ENCODE results near the gene ACTA2.

ACTA2 gene

DNA sequence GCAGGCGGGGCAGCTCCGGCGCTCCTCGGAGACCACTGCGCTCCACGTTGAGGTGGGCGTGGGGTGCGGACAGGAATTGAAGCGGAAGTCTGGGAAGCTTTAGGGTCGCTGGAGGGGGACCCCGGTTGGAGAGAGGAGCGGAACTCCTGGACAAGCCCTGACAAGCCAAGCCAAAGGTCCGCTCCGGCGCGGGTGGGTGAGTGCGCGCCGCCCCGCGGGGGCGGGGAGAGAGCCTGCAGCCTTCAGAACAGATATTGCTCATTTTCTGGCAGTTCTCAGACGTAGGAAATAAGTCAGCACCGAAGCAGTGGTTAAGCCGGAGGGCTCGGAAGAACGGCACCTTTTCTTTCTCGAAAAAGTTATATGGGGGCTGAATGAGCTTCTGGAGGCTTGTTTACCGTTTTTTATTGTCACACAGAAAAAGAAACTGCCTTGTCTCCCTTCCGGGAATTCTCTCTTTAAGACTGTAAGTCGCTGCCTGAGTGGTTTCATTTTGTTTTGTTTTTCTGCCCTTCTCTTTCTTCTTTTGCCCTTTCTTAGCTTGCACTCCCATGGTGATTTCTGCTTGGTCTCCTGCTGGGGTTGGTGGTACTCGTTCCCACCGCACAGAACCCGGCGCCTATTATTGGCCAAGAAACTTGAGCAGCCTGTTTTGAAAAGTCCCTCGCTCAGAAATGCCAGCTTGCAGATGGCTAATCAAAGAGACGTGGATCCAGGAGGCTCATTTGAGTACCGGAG lies 38.8 kb upstream of the ACTA2 start:
- no peak for TF ChIP-seq EZH2 (IDR thresholded peaks at IDR 0.05; ENCODE audit: borderline replicate concordance, low read length)
- TF ChIP-seq, protein P1, sequence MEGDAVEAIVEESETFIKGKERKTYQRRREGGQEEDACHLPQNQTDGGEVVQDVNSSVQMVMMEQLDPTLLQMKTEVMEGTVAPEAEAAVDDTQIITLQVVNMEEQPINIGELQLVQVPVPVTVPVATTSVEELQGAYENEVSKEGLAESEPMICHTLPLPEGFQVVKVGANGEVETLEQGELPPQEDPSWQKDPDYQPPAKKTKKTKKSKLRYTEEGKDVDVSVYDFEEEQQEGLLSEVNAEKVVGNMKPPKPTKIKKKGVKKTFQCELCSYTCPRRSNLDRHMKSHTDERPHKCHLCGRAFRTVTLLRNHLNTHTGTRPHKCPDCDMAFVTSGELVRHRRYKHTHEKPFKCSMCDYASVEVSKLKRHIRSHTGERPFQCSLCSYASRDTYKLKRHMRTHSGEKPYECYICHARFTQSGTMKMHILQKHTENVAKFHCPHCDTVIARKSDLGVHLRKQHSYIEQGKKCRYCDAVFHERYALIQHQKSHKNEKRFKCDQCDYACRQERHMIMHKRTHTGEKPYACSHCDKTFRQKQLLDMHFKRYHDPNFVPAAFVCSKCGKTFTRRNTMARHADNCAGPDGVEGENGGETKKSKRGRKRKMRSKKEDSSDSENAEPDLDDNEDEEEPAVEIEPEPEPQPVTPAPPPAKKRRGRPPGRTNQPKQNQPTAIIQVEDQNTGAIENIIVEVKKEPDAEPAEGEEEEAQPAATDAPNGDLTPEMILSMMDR (IDR thresholded peaks at IDR 0.05; ENCODE audit: low read length), result no peak
- H3K4me1 ChIP-seq (ENCODE audit: insufficient read depth, low read length, severe bottlenecking), result peaks cover 34% of the 10 kb centered on the region
- no peaks in the 10 kb centered on the region for H3K27me3 ChIP-seq (ENCODE audit: insufficient read depth, low read length)
- H3K9me3 ChIP-seq (ENCODE audit: low read length), result no peaks in the 10 kb centered on the region
- peak overlapping the region; percentile 85 for H3K4me3 ChIP-seq (ENCODE audit: low read depth, low read length, poor library complexity, severe bottlenecking)
- no peak overlapping the region for H3K27ac ChIP-seq (ENCODE audit: low read depth, low read length, poor library complexity, severe bottlenecking)
- no peaks in the 10 kb centered on the region for H3K79me2 ChIP-seq (ENCODE audit: insufficient read depth, low read length)
- peak overlapping the region; percentile 93 for H2AFZ ChIP-seq (ENCODE audit: low read length)
- peak overlapping the region; percentile 83 for H3K4me2 ChIP-seq (ENCODE audit: low read length)
- no peaks in the 10 kb centered on the region for H3F3A ChIP-seq (ENCODE audit: insufficient read depth, low read length)
- no peaks in the 10 kb centered on the region for H3K9me2 ChIP-seq (ENCODE audit: low read depth, low read length)
- H3K36me3 ChIP-seq (ENCODE audit: insufficient read depth, low read length), result no peaks in the 10 kb centered on the region
- no peaks in the 10 kb centered on the region for H4K20me1 ChIP-seq (ENCODE audit: insufficient read depth, low read length)
- peak overlapping the region; percentile 79 for H3K9ac ChIP-seq (ENCODE audit: low read length)

DNA sequence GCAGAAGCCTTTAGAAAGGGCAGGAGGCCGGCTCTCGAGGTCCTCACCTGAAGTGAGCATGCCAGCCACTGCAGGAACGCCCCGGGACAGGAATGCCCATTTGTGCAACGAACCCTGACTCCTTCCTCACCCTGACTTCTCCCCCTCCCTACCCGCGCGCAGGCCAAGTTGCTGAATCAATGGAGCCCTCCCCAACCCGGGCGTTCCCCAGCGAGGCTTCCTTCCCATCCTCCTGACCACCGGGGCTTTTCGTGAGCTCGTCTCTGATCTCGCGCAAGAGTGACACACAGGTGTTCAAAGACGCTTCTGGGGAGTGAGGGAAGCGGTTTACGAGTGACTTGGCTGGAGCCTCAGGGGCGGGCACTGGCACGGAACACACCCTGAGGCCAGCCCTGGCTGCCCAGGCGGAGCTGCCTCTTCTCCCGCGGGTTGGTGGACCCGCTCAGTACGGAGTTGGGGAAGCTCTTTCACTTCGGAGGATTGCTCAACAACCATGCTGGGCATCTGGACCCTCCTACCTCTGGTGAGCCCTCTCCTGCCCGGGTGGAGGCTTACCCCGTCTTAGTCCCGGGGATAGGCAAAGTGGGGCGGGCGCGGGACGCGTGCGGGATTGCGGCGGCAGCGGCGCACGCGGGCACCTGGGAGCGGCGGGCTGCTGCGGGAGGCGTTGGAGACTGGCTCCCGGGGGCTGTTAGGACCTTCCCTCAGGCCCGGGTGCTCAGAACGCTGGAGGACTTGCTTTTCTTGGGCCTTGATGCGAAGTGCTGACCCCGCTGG lies 38.0 kb upstream of the ACTA2 start, which contains the start of gene FAS:
FAS (plus strand) TSS at position 415 of the 777 bp plus-strand sequence; CDS start at position 494, 79 bp downstream.
- H3K9me3 ChIP-seq (ENCODE audit: low read length), result no peaks in the 10 kb centered on the region
- H3K9me2 ChIP-seq (ENCODE audit: low read depth, low read length), result no peaks in the 10 kb centered on the region
- peak within 1 kb of the TSS; percentile 79 for H3K9ac ChIP-seq (ENCODE audit: low read length)
- no peak within 1 kb of the TSS for H3K27ac ChIP-seq (ENCODE audit: low read depth, low read length, poor library complexity, severe bottlenecking)
- no peaks in the 10 kb centered on the region for H3K27me3 ChIP-seq (ENCODE audit: insufficient read depth, low read length)
- peak within 1 kb of the TSS; percentile 93 for H2AFZ ChIP-seq (ENCODE audit: low read length)
- no peaks in the 10 kb centered on the region for H3K79me2 ChIP-seq (ENCODE audit: insufficient read depth, low read length)
- peaks cover 34% of the 10 kb centered on the region for H3K4me1 ChIP-seq (ENCODE audit: insufficient read depth, low read length, severe bottlenecking)
- H3K36me3 ChIP-seq (ENCODE audit: insufficient read depth, low read length), result no peaks in the 10 kb centered on the region
- no peaks in the 10 kb centered on the region for H3F3A ChIP-seq (ENCODE audit: insufficient read depth, low read length)
- TF ChIP-seq EZH2 (IDR thresholded peaks at IDR 0.05; ENCODE audit: borderline replicate concordance, low read length), result no peak
- TF ChIP-seq, protein P1 (IDR thresholded peaks at IDR 0.05; ENCODE audit: low read length), result no peak
- peak within 1 kb of the TSS; percentile 85 for H3K4me3 ChIP-seq (ENCODE audit: low read depth, low read length, poor library complexity, severe bottlenecking)
- H3K4me2 ChIP-seq (ENCODE audit: low read length), result peak within 1 kb of the TSS; percentile 83
- H4K20me1 ChIP-seq (ENCODE audit: insufficient read depth, low read length), result no peaks in the 10 kb centered on the region

DNA sequence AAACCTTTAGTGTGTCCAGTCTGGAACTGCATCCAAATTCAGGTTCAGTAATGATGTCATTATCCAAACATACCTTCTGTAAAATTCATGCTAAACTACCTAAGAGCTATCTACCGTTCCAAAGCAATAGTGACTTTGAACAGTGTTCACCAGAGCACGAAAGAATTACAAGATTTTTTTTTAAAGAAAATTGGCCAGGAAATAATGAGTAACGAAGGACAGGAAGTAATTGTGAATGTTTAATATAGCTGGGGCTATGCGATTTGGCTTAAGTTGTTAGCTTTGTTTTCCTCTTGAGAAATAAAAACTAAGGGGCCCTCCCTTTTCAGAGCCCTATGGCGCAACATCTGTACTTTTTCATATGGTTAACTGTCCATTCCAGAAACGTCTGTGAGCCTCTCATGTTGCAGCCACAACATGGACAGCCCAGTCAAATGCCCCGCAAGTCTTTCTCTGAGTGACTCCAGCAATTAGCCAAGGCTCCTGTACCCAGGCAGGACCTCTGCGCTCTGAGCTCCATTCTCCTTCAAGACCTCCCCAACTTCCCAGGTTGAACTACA lies 37.3 kb upstream of the ACTA2 start:
- Histone ChIP-seq H3K4me1 (ENCODE audit: insufficient read depth, low read length, severe bottlenecking) (peaks cover 34% of the 10 kb centered on the region), H3K9ac (ENCODE audit: low read length) (no peak overlapping the region), H3K9me3 (ENCODE audit: low read length) (no peaks in the 10 kb centered on the region), H3K27ac (ENCODE audit: low read depth, low read length, poor library complexity, severe bottlenecking) (no peak overlapping the region), H3K27me3 (ENCODE audit: insufficient read depth, low read length) (no peaks in the 10 kb centered on the region), H3F3A (ENCODE audit: insufficient read depth, low read length) (no peaks in the 10 kb centered on the region), H3K4me3 (ENCODE audit: low read depth, low read length, poor library complexity, severe bottlenecking) (peak overlapping the region; percentile 85), H3K9me2 (ENCODE audit: low read depth, low read length) (no peaks in the 10 kb centered on the region), H3K4me2 (ENCODE audit: low read length) (peak overlapping the region; percentile 83), H3K36me3 (ENCODE audit: insufficient read depth, low read length) (no peaks in the 10 kb centered on the region), H3K79me2 (ENCODE audit: insufficient read depth, low read length) (no peaks in the 10 kb centered on the region), H2AFZ (ENCODE audit: low read length) (no peak overlapping the region), H4K20me1 (ENCODE audit: insufficient read depth, low read length) (no peaks in the 10 kb centered on the region)
- TF ChIP-seq, protein P1 (IDR thresholded peaks at IDR 0.05; ENCODE audit: low read length), result no peak
- no peak for TF ChIP-seq EZH2 (IDR thresholded peaks at IDR 0.05; ENCODE audit: borderline replicate concordance, low read length)
